HG02571 (cell line): ENCODE data around the gene NDUFS2.

Source experiments
- ATAC-seq: cut with Tn5 transposase; IDR thresholded peaks from one replicate; pipeline ENCODE4 v1.9.1; 2021; ENCODE audit warnings: mild to moderate bottlenecking, moderate library complexity; ENCODE audit not compliant: unreplicated experiment

NDUFS2 gene

GRCh38 chr1:161193561-161194235, 8.5 kb upstream of the NDUFS2 start:
- no peak for ATAC-seq

- no peak for ATAC-seq
Observed at GRCh38 chr1:161195171-161195570, 7.0 kb upstream of the NDUFS2 start.

- ATAC-seq: no peak
Observed at GRCh38 chr1:161196111-161196510, 6.1 kb upstream of the NDUFS2 start.

GRCh38 chr1:161196521-161197451, 5.4 kb upstream of the NDUFS2 start:
- ATAC-seq: no peak

- ATAC-seq: no peak
Observed at GRCh38 chr1:161197560-161198193, 4.5 kb upstream of the NDUFS2 start.

GRCh38 chr1:161198194-161198896, 3.8 kb upstream of the NDUFS2 start:
- no peak for ATAC-seq

- ATAC-seq: no peak
Observed at GRCh38 chr1:161198897-161199431, 3.2 kb upstream of the NDUFS2 start, which contains the start of gene ADAMTS4. TSS of gene ADAMTS4 (minus strand) at chr1:161199054. CDS start at chr1:161198627, 427 bp downstream.

GRCh38 chr1:161199506-161200139, 2.5 kb upstream of the NDUFS2 start:
- no peak for ATAC-seq

- ATAC-seq: no peak
Observed at GRCh38 chr1:161200421-161200991, 1.7 kb upstream of the NDUFS2 start.

- ATAC-seq: no peak
Observed at GRCh38 chr1:161200992-161201835, 953 bp upstream of the NDUFS2 start.

GRCh38 chr1:161206411-161207140, 4.4 kb downstream of the NDUFS2 start:
- no peak for ATAC-seq

GRCh38 chr1:161207173-161207572, 5.0 kb downstream of the NDUFS2 start:
- ATAC-seq: no peak

- ATAC-seq: no peak
Observed at GRCh38 chr1:161209790-161210409, 7.7 kb downstream of the NDUFS2 start.

GRCh38 chr1:161214369-161214768, 12.2 kb downstream of the NDUFS2 start:
- ATAC-seq: no peak

GRCh38 chr1:161215076-161215475, 12.9 kb downstream of the NDUFS2 start, which contains the start of gene FCER1G:
TSS of gene FCER1G (plus strand) at chr1:161215295. CDS start at chr1:161215322, 27 bp downstream.
- no peak for ATAC-seq

- ATAC-seq: peak; percentile 61
Observed at GRCh38 chr1:161216945-161217712, 15.0 kb downstream of the NDUFS2 start.

GRCh38 chr1:161217831-161218230, 15.7 kb downstream of the NDUFS2 start:
- no peak for ATAC-seq
